GM21619 (cell line): ENCODE data around the gene FKBP1B.
"Not testable (repeated sequence)": the region's sequence is repeated elsewhere in the genome, so short reads cannot be mapped to it uniquely, and the experiment has no call there.

Experiments
- ATAC-seq: cut with Tn5 transposase; IDR thresholded peaks from one replicate; pipeline ENCODE4 v1.9.1; 2021; ENCODE audit not compliant: unreplicated experiment

The FKBP1B gene

DNA sequence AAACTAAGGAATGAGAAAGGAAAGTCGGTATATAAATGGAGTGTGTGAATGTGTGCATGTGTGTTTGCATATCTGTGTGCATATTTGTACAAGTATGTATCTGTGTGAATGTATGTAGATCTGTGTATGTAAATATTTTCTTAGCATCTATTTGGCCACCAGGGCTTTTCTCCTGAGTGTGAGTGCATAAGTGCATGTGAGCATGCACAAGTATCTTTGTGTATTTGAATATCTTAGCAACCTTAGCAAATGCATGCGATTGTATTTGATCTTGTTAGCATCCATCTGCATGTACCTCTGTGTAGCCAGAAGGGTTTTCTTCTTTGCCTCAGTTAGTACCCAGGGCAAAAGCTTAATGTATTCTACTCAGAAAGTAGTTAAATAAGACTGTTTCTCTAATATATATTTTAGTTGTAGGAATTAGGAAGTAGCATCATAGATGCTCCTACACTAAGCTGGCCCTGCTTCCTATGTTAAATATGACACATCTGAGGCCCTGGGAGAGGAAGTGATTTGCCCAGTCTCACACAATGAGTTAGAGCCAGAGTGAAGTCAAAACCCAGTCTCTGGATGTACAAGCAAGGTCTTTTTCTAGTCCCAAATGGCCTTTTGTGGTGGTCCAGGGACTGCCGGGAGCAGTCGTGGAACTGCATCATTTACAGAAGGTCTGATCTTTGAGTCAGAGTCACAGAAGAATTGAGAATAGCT, 9.2 kb downstream of the FKBP1B start:
- ATAC-seq = no peak

DNA sequence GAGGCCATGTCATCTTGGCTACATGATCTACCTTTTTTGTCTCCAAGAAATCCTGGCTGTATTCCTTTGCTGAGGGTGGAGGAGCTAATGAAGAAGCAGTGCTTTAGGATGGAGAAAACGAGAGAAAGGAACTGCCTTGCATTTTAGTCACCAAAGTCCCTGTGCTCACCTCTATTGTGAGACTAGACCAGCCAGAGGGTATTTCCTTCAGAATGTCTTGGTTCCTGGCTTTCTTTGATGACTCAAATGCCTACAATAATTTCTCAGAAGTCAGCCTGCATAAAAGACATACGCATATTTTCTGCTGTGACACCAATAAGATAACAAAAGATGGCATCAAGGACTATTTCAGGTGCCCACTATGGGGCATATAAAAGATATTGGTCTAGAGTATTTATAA, 15.8 kb downstream of the FKBP1B start:
- ATAC-seq = no peak

DNA sequence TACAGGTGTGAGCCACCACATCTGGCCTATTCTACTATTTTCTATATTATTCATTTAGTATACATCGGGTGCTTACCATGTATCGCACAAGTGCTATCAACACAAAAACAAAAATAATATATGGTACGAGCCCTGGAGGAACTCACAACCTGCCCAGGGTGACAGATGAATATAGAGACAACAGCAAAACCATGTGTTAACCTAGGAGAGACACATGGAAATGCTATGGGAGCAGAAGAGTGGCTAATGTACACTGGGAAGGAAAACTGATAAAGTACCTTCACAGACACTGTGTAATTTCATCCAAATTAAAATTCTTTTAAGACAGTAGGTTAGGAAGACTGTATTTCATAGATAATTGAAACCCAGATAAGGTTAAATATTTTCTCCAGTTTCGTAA, 22.7 kb downstream of the FKBP1B start:
- no peak for ATAC-seq

DNA sequence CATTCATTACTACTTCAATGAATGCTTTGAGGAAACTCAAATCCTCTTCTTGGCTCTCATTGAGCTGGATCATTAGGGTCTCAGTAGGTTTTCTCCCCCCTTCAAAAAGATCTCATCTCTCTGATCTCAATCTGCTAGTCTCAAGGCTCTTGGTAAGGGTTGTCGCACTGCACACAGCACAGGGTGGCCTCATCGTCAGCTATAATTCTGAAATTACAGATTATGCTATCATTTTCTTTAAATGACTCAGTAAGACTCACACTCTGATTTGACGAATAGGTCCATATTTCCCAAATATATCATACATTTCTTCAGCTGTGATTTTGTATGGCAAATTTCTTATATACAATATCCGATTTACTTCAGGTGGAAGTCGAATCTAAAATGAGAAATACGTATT, 24.3 kb downstream of the FKBP1B start:
- no peak for ATAC-seq

DNA sequence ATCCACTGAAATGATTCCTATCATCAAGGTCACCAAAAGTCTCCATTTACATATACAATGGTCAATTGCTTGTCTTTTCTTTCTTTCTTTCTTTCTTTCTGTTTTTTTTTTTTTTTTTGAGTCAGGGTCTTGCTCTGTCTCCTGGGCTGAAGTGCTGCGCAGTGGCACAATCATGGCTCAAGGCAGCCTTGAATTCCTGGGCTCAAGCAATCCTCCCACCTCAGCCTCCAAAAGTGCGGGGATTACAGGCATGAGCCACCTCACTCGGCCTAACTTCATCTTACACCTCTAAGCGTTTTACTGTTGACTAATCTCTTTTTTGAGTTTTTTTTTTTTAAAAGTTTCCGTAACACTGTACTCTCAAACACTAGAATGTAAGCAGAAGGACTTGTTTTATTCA, 25.7 kb downstream of the FKBP1B start:
- no peak for ATAC-seq

DNA sequence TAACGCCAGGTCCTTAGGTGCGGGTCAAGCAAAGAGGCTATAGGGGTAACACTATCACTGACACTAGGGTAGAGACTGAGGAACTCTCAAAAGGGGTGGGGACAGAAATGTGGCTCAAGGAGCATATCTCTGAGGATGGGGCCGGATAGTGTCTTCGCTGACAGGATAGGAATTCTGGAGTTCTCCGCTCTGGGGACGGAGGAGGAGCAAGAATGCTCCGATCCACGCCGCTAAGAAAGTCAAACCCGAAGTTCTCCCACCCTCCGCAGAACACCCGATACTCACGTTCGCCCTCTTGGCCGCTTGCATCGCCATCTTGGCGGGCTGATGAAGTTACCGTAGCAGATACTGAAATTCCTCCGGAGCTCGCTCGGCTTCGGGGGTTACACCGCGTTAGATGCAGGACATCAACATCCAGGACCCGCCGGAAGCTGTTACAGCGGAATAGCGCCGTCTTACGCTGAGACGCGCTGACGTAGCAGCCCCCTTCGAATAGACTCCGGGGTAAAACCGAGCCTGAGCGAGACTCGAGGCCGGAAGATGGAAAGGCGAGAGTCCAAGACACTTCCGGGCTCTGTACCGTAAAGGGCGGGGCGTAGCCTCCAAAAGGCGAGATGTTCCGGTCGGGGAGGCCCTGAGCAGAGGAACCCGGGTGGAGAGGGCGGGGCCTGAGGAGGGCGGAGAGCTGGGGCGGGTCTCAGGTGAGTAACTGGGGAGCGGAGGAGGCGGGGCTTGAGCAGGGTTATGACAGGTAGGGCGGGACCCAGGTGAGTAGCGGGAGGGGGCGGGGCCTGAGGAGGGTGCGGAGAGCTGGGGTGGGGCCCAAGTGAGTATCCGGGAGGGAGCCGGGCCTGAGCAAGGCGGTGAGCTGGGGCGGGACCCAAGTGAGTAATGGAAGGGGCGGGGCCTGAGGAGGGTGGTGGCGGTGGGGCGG, 26.6 kb downstream of the FKBP1B start, which contains the start of gene SF3B6:
SF3B6 (minus strand) TSS at position 412 of the 934 bp plus-strand sequence; CDS start at position 315, 97 bp downstream.
- peak; percentile 95 for ATAC-seq

DNA sequence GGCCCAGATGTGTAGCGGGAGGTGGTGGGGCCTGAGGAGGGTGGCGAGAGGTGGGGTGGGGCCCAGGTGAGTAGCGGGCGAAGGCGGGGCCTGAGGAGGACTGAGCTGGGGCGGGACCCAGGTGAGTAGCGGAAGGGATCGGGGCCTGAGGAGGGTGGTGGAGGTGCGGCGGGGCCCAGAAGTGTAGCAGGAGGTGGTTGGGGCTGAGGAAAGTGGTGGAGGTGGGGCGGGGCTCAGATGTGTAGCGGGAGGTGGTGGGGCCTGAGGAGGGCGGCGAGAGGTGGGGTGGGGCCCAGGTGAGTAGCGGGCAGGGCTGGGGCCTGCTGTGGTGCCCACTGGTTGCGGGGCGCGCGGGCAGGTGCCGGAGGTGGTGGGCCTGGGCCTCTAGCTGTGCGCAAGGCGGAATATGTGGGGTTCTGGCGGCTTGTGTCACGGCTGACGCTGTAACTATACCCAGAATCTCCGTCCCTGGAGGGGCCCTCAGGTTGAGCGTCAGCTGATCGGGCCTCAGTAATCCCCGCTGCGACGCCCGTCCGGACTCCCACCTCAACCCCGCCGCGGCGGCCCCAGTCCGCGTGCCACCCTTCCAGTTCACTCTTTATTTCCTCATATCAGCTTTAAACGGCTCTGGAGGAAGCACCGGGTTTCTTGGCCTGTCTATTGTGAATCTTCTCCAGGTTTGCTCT, 27.5 kb downstream of the FKBP1B start:
- no peak for ATAC-seq

DNA sequence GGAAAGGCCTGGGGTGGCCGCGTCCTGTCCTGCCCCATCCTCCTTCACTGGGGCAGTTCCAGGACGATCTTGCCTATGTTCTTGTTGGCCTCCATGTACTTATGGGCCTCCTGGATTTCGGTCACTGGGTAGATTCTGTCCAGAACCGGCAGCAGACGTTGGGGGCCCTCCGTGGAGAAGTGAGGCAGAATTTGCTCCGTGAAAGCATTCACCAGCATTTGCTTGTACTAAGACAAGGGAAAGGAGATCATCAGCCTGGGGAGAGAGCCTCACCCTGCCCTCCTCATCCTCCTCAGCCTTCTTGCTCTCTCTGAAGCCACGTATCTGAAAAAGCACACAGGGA, 28.0 kb downstream of the FKBP1B start:
- no peak for ATAC-seq

DNA sequence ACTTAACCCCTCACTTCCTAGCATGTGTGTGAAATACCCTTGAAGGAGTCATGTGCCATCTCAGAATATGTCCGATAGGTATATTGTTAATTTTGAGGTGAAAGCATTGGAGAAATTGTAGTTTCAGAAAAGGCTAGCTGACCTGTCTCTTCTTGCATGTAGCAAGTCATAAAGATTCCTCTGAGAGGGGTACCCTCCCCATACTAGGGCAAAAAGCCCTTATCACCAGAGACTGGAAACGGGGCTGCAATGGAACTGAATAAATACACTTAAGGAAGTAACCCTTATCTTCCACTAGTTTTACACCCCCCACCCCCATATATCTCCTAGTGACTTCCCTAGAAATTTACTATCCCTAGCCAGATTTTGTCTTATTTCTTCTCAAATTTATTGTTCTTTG, 28.3 kb downstream of the FKBP1B start:
- ATAC-seq = no peak

DNA sequence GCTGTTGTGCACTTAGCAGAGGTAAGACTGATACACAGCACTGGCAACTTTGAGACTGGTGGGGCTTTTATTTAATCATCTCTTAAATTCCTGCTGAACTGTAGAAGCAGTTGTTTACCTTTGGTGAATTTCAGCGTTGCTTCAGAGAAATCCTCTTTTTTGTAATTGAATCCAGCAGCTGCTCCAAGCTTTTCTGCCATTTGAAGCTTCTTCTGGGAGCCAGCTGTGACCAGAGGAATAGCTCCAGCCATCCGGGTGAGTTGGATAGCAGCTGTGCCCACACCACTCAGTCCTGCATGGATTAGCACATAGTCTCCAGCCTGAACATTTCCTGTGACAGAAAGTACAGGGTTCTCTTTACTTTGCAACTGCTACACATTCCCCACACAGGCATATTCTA, 31.2 kb downstream of the FKBP1B start:
- no peak for ATAC-seq

DNA sequence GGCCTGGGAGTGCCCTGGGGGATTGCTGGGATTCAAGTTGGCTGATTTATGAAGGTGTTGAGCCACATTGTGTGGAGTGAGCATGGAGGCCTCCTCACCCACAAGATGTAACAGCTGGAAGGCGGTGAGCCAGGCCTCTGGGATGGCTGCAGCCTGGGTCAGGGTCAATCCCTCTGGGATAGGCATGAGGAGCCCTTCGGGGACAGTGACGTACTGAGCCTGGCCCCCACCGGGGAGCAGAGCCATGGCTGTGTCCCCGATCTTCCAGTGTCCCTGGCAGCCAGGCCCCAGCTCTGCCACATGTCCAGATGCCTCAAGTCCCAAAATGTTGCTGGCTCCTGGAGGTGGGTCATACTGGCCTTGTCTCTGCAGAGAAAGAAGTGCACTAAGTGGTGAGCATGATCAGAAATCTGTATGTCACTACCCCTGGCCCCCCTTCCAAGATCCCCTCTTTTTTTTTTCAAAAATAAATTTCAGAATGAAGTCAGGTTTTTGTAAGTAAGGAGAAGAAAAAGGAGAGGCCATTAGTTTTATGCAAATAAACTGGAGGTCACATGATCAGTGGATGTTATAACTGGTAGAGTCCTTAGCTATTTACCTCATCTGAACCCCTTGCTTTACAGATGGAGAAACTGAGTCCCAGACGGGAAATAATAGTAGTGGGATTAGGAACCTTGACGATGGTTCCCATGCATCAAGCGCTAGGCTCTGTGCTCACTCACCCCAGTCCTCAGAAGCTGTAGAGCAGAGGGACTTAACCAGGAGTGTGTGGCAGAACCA, 33.4 kb downstream of the FKBP1B start:
- ATAC-seq = no peak

DNA sequence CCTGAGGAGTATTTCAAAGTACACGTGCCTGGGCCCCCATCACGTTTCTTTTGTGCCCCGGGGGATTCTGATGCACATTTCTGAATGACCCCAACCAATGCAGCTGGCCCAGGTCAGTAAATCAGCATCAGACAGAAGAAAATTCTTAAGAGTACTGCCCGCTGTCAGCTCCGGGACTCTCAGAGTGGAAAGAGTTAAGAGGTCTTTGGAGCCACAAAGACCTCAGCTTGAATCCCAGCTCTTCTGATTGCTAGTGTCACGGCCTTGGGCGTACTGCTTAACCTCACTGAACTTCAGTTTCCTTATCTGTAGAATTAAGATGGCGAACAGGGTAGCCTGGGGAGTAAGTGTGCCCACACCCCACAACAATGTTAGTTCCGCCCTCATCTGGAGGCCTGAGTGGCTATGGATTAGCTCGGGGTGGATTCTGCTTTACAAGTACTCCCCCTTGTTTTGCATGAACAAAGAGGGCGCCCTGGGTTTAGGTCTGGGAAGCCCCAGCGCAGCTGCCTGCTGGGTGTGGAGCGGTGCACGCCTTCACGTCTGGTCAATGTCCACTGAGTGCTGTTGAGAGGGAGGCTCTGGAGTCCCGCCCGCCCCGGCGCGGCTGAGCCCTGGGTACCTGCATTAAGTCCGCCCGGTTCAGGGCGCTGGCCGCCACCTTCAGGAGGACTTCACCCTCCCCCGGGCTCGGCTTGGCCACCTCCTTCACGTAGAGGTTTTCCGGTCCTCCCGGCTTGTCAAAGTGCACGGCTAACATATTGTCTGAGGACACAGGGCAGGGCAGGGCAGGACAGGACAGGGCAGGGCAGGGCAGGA, 34.2 kb downstream of the FKBP1B start:
- ATAC-seq = peak; percentile 67

DNA sequence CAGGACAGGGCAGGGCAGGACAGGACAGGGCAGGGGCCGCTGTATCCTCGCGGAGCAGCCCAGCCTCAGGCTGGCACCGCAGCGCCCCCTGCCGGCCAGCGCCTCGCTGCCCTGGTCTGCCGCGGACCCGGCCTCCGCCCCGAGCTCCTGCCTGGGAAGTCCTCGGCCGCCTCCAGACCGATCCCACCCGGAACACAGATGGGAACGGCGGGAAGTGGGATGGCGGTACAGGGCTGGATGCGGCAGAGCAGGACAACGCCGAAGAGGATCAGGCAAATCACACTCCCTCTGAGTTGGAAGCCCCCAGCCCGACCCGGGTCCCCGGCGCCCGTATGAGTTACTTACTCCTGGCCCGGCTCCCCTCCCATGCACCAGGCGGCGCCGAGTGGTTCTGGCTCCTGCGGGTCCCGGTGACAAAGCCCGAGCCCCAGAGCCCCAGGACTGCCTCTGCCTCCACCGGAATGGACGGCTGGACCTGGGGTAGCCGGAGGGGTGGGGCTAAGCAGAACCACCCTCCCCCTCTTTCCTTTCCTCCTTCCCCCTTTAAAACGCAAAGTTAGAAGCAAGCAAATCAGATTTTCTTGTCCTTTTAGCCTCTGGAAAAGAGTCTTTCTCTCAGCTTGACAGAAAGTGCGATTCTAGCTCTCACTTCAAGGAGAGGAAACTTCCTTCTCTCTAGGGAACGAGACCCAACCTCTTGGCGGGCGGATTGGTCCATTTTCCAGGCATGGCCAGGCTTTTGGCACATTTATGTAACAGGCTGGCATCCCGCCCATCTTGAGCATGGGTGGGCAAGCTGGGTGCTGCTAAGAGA, 35.1 kb downstream of the FKBP1B start, which contains the start of gene TP53I3:
TP53I3 (minus strand) TSS at position 449 of the 814 bp plus-strand sequence. CDS start 508 bp downstream, outside the sequence.
- ATAC-seq = peak; percentile 77

DNA sequence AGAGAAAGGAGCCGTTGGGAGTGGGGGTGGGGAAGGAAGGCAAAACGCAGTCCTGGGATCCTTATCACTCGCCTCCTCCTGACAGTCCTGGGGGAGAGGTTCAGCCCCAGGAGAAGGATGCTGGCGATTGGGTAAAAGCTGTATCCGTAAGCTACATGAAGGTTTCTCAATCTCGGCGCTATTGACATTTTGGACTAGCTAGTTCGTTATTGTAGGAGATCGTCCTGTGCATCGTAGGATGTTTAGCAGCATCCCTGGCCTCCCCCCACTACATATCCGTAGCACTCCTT, 35.6 kb downstream of the FKBP1B start:
- ATAC-seq = no peak

DNA sequence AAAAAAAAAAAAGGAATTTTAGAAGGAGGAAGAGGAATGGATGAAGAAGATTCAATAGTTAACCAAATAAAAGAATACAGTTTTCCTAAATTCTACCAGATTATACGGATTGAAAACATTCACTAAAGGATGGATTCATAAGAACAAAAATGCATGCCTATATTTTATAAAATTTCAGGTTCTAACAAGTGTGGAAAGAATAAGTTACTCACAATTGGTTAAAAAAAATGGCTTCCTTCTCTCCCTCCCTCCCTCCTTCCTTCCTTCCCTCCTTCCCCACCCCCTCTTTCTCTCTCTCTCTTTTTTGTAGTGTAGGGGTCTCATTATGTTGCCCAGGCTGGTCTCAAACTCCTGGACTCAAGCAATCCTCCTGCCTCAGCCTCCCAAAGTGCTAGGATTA, 36.7 kb downstream of the FKBP1B start:
- ATAC-seq = no peak

DNA sequence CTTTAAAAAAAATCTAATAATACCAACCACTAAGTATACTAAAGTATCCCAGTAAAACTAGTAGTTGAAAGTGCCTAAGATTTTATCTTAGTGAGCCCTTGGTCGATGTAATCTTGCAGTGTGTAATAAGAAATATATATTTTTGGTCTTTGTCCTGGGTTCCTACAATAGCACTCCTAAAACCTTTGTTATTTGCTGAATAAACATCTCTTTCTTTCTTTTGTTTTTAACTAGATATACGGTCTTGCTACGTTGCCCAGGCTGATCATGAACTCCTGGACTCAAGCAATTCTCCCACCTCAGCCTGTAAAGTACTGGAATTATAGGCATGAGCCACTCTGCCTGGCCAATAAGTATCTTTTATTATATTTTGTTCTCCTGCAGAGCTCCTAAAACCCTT, 37.5 kb downstream of the FKBP1B start:
- no peak for ATAC-seq

DNA sequence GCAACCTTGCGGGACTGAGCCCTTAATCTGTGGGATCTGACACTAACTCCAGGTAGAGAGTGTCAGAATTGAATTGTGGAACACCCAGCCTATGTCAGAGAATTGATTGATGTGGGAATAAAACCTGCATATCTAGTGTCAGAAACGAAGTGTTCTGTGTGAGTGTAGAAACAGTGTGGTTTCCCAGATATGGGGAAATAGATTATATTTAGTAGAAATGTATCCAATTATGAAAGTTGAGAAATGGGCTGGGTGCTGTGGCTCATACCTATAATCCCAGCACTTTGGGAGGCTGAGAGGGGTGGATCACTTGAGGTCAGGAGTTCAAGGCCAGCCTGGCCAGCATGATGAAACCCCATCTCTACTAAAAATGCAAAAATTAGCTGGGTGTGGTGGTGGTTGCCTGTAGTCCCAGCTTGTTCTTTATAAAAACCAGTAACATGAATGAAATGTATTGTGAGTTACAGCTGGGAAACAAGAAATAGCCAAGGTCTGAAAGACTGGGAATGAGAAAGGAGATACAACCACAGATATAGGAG, 39.3 kb downstream of the FKBP1B start:
- no peak for ATAC-seq

DNA sequence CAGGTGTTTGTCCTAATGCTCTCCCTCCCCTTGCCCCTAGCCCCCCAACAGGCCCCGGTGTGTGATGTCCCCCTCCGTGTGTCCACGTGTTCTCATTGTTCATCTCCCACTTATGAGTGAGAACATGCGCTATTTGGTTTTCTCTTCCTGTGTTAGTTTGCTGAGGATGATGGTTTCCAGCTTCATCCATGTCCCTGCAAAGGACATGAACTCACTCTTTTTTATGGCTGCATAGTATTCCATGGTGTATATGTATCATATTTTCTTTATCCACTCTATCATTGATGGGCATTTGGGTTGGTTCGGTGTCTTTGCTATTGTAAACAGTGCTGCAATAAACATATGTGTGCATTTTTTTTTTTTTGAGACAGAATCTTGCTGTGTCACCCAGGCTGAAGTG, 43.7 kb downstream of the FKBP1B start:
- not testable (repeated sequence) for ATAC-seq

DNA sequence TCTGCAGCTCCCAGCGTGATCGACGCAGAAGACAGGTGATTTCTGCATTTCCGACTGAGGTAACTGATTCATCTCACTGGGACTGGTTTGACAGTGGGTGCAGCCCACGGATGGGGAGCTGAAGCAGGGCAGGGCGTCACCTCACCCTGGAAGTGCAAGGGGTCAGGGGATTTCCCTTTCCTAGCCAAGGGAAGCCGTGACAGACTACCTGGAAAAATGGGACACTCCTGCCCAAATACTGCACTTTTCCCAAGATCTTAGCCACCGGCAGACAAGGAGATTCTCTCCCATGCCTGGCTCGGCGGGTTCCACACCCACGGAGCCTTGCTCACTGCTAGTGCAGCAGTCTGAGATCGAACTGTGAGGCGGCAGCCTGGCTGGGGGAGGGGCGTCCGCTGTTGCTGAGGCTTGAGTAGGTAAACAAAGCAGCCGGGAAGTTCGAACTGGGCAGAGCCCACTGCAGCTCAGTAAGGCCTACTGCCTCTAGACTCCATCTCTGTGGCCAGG, 45.7 kb downstream of the FKBP1B start:
- not testable (repeated sequence) for ATAC-seq
